OCI-LY7 (cell line): Measurements from ENCODE around the gene MYRFL.

Experiments used
- EZH2phosphoT487 ChIP-seq: fragments of 200-600 bp; sonication (generic); IDR thresholded peaks from 2 replicates; pipeline ENCODE4 v1.6.1; 2018; ENCODE audit warnings: low read depth, borderline replicate concordance, mild to moderate bottlenecking, mixed run types, antibody characterized with exemption, low read length, moderate library complexity, mixed read lengths
- TF ChIP-seq, protein P1 (sequence below): fragments of 200-600 bp; sonication (generic); conservative IDR thresholded peaks from 2 replicates; pipeline ENCODE4 v1.5.1; 2014; ENCODE audit warnings: mild to moderate bottlenecking, antibody characterized with exemption, low read length, moderate library complexity, mixed read lengths

DNA sequence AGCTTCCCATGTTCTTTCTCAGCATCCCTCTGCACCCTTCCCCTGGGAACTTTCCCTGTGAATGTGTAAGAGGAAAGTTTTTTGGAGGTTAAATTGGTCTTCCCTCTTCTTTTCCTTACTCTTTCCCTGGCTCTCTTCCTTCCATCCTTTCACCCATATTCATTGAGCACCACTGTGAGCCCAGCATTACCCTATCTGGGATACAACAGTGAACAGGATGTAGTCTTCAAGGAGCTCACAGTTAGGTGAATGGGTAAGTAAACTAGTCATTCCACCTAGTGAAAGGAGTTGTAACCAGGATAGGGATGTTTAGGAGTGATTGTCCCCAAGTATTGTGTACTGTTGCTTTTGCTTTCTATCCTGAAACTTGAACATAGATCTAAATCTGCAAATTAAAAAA, 123.8 kb downstream of the MYRFL start:
- TF ChIP-seq, protein P1, sequence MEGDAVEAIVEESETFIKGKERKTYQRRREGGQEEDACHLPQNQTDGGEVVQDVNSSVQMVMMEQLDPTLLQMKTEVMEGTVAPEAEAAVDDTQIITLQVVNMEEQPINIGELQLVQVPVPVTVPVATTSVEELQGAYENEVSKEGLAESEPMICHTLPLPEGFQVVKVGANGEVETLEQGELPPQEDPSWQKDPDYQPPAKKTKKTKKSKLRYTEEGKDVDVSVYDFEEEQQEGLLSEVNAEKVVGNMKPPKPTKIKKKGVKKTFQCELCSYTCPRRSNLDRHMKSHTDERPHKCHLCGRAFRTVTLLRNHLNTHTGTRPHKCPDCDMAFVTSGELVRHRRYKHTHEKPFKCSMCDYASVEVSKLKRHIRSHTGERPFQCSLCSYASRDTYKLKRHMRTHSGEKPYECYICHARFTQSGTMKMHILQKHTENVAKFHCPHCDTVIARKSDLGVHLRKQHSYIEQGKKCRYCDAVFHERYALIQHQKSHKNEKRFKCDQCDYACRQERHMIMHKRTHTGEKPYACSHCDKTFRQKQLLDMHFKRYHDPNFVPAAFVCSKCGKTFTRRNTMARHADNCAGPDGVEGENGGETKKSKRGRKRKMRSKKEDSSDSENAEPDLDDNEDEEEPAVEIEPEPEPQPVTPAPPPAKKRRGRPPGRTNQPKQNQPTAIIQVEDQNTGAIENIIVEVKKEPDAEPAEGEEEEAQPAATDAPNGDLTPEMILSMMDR: no peak
- no peak for TF ChIP-seq EZH2phosphoT487
